HUDEP-2 (cell line): ENCODE measurements around the gene ZNF236.
"Not testable (repeated sequence)": the region's sequence is repeated elsewhere in the genome, so short reads cannot be mapped to it uniquely, and the experiment has no call there.

Experiments
- DNase-seq, 76 experiments: peaks; one replicate each; lab custom pipeline; 2025; ENCODE audit not compliant: unreplicated experiment in 76 of 76; lab: John Stamatoyannopoulos, UW

Gene ZNF236

DNA sequence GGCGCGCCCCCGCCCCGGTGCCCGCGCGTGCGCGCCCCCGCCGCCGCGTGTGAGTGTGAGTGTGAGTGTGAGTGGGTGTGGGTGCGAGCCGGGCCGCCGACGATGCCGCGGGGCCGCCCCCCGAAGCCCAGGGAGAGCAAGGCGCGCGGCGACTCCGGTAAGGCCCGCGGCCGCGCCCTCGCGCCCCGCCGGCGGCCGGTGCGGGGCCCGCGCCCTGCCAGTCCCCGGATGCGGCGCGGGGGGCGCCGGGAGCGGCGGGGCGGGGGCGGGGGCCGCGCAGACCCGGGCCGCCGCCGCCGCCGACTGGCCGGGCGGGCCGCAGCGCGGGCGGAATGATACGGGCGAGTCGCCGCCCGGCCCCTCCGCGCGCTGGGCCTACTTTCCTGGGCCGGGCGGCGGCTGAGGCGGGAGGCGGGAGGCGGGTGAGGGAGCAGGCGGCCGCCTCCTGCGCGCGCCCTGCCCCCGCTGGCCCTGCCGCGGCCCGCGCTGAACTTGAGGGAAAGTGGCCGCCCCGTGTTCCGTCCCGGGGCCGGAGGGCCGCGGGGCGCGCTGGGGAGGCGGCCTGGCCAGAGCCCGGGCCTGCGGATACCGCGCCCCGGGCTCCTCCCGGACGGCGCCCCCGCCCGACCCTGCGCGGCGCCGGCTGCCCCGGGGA, at the start of gene ZNF236:
TSS of gene ZNF236 (plus strand) at position 52 of the 655 bp plus-strand sequence. CDS start at position 103, 51 bp downstream.
- DNase-seq: peak in 66 of 76 experiments; percentile 2 to 79 (median 58)

DNA sequence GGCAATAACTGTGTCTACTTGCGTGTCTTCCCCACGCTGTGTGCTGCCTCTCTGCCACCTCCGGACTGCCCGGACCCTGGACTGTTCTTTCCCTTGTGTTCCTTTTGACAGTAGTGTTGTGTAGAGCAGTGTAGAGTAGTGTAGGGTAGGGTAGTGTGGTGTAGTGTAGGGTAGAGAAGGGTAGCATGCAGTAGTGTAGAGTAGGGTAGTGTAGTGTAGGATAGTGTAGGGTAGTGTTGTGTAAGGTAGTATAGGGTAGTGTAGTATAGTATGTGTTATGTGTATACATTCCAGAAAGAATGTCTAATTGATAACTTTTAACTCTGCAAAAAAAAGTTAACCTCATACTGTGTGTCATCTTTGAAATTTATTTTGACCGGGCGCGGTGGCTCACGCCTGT, 49.7 kb upstream of the ZNF236 start:
- DNase-seq: no peak

DNA sequence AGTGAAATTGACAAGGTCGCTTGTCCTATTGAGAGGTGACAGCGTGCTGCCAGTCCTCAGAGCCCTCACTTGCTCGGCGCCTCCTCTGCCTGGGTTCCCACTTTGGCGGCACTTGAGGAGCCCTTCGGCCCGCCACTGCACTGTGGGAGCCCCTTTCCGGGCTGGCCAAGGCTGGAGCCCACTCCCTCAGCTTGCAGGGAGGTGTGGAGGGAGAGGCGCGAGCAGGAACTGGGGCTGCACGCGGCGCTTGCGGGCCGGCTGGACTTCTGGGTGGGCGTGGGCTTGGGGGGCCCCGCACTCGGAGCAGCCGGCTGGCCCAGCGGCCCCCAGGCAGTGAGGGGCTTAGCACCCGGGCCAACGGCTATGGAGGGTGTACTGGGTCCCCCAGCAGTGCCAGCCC, 45.3 kb upstream of the ZNF236 start:
- not testable (repeated sequence) for DNase-seq

DNA sequence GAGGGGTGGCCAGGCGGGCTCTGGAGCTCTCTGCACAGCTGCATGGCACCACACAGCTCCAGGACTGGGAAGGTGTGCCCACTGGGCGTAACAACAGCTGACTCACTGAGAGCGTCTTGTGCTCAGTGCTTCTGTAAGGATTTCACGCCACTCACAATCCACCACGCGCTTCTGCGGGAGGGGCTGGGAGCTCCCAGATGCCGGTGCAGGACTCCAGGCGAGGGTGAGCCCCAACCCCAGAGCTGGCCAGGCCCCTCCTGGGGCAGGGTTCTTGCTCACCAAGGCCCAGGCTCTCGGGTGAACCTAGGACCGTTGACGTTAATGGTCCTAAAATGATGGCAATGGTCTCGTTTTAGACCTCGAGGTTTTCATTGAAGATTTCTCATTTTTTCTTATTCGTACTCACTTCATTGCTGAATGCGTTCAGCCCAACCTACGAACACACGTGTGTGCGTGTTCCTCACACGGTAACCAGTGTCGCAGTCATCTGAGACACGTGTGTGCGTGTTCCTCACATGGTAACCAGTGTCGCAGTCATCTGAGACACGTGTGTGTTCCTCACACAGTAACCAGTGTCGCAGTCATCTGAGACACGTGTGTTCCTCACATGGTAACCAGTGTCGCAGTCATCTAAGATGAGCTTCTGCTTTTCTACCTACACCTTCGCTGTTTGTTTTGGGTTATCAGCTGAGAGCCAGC, 38.4 kb upstream of the ZNF236 start:
- no peak for DNase-seq

DNA sequence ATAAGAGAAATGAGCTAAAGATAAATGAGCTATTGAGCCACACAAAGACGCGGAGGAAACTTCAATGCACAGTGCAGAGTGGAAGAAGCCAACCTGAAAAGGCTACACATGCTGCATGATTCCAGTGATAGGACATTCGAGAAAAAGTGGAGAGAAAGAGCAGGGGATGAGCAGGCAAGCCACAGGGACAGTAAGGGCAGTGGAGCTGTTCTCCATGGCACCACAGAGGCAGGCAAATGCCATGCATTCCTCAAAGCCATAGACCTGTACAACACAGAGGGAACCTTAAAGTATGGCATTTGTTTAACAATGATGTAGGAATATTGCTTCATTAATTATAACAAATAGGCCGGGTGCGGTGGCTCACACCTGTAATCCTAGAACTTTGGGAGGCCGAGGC, 36.5 kb upstream of the ZNF236 start:
- DNase-seq: no peak

DNA sequence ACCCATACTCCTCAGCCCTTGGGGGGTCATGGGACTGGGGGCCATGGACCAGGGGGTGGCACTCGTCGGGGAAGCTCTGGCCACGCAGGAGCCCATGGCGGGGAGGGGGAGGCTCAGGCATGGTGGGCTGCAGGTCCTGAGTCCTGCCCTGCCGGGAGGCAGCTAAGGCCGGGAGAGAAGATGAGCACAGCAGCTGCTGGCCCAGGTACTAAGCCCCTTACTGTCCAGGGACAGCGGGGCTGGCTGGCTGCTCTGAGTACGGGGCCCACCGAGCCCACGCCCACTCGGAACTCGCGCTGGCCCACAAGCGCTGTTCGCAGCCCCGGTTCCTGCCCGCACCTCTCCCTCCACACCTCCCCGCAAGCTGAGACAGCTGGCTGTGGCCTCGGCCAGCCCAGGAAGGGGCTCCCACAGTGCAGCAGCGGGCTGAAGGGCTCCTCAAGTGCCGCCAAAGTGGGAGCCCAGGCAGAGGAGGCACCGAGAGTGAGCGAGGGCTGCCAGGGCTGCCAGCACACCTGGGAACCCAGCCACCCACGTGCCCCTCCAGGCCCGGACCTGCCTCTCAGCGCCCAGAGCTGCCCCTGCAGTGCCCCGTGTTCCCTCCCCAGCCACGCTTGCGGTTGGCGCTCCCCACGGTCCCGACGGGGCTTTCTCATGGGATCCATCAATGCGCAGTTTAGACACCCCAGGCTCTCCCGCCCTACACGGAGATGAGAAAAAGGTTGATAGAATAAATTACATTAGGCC, 33.6 kb upstream of the ZNF236 start:
- no peak for DNase-seq

DNA sequence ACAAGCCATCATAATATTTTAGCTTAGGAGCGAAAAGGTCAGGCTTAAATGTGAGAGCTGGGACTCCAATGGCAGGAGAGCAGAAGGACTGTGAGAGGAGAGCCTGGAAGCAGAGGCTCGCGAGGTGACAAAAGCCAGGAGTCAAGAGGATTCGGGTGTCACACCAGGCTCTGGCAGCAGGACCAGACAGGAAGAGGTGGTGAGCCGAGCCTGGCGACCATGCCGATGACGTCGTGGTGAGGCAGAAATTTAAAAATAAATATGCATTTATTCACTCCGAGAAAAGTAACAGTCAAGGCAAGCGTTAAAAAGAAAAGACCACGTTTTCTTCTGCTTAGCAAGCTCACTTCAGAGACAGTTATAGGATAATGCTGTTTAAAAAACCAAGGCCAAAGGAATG, 31.3 kb upstream of the ZNF236 start:
- no peak for DNase-seq

DNA sequence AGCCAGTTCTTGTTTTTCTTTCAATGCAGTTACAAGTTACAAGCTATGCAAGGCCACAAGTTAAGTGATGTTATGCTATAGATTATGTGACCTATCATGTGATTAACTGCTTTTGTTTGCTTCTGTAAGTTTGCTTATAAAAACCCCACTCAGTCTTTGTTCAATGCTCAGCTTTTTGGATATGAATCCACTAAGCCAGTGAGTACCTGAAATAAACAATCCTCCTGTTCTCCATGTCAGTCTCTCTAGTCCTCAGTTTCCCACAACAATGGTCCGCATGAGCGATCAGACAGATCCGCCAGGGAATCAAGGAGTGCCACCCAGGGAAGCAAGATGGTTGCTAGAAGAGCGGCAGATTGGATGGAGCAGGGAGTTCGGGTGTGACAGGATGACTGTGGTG, 30.7 kb upstream of the ZNF236 start:
- DNase-seq: no peak

DNA sequence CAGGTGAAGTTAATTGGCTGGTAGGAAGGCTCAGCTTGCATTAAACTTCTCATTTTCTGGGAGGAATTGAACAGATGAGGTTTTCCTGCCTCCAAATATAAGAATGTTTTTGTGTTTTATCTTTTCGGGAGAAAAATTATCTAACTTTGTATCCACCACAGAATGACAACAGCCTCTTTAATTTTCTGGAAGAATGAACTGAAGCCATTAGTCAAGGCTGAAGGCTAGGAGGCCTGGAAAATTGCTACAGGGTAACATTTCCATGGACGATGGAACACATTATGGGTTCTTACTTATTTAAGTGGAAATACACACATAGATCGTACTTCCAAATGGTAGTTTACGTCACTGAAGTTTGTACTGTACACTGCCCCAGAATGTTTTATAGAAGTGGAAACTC, 28.0 kb upstream of the ZNF236 start:
- no peak for DNase-seq

DNA sequence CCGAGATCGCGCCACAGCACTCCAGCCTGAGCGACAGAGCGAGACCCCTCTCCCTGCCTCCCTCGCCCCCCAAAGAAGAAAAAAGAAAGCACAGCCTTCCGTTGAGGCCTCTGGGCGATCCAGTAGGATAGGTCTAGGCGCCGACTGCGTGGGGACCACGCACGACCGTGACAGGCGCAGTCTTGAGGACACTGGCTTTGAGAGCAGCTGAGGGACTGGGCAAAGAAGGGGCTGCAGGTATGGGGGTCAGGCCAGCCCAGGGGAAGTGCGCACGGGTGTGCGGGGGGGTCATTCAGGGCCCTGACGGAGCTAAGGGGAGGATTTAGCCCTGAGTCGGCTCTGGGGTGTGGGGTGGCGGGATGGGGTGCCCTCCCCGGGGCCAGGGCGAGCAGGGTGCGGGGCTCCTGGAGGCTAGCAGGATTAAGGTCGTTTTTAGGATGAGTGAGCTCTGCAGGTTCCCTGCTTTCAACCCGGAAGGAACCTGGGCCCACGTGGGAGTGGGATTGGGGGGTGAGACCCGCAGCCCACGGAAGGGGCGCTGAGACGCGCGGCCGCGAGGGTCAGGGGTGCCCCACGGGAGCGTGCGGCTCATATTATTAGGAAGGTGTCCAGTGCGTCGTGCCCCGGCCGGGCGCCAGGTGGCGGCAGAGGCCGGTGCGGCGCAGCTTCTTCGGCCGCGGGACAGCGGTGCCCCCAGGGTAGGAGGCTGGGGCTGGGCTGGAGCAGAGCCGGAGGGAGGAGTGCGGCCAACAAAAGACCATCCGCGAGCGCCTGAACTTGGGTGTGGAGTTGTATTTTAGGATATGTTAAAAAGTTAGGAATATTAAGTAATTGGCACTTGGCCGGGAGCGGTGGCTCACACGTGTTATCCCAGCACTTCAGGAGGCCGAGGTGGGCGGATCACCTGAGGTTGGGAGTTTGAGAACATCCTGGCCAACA, 20.5 kb upstream of the ZNF236 start:
- DNase-seq: peak in 65 of 76 experiments; percentile 1 to 81 (median 49)

- DNase-seq: no peak
These were observed 18.9 kb upstream of the ZNF236 start for GRCh38 chr18:76803413-76803812.

GRCh38 chr18:76803814-76804213, 18.5 kb upstream of the ZNF236 start:
- DNase-seq: peak in 72 of 76 experiments; percentile 9 to 90 (median 65)

DNA sequence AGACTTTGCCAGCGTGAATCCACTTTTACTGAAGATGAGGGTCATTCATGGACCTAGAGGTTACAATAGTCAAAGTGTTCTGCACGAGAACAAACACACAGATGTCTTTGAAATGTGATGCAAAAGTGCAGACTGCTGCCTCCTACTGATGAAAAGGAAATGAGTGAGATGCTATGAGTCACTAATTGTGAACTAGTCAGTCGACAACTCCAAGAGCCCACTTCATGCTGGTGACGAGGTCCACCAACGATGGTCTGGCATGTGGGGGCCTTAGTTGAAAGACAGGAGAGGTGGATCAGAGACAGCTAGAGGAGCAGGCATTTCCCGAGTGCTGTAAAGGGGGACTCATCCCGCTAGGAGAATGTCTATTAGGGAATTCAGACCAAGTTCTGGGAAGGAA, 17.1 kb upstream of the ZNF236 start:
- peak in 1 of 76 experiments; percentile 18 for DNase-seq

DNA sequence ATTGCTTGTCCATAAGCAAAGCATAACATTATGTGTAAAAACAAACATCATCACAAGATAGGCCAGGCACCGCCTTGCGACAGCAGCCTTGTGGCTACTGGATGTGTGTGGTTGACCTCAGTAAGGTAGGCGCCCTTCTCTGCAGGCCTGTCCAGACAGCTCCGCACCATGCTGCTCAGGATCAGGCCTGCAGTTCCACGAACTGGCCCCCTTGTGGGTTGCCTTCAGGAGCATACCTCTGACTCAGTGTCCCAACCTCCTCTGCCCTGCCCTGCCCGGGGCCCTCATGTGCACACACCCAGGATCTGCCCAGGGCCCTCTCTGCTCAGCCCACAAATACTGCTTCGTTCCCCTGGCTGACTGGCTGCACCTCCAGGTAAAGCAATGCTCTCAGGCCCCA, 16.1 kb upstream of the ZNF236 start:
- DNase-seq: no peak

DNA sequence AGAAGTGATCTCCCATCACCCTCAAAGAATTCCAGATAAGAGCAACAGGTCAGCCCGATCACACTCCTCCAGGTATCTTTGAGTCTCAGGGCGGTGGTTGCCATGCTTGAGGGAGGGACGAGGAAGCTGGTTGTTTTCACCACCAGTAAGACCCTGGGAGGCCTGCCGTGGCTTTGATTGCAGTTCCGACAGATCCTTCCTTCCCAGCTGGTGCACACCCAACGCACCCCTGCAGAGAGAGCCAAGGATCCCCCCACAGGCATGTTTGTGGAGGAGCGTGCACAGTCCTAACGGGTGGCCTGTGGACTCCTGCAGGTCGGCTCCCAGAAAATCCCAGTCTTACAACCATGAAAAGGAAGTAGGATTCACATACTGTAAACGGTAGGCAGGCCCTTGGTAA, 13.8 kb upstream of the ZNF236 start:
- DNase-seq: no peak

DNA sequence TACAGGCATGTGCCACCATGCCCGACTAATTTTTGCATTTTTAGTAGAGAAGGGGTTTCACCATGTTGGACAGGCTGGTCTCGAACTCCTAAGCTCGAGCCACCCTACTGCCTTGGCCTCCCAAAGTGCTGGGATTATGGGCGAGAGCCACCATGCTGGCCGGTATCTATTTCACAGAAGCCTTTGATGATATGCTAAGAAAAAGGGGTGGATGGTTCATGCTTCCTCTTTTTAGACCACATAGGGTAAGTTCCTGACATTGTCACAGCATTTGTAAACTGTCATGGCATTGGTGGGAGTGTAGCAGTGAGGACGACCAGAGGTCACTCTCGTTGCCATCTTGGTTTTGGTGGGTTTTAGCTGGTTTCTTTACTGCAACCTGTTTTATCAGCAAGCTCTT, 10.8 kb upstream of the ZNF236 start:
- peak in 13 of 76 experiments; percentile 10 to 60 (median 34) for DNase-seq

GRCh38 chr18:76814256-76814655, 8.1 kb upstream of the ZNF236 start:
- DNase-seq: no peak

DNA sequence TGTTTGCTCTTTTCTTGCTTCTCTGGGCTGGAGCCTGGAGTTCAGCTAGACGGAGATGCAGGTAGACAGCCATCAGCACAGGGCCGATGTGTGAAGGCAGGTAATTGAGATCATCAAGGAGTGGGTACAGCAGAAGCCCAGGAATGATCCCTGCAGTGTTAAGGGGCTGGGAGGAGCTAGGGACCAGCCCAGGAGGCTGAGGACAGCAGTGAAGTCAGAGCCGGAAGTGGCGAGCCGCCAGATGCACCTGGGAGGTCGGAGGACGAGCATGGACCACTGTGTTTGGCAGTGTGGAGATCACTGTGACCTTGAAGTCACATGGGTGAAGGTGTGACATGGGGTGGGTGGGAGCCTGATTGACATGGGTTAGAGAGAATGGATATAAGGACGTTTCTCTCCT, 6.2 kb upstream of the ZNF236 start:
- no peak for DNase-seq

DNA sequence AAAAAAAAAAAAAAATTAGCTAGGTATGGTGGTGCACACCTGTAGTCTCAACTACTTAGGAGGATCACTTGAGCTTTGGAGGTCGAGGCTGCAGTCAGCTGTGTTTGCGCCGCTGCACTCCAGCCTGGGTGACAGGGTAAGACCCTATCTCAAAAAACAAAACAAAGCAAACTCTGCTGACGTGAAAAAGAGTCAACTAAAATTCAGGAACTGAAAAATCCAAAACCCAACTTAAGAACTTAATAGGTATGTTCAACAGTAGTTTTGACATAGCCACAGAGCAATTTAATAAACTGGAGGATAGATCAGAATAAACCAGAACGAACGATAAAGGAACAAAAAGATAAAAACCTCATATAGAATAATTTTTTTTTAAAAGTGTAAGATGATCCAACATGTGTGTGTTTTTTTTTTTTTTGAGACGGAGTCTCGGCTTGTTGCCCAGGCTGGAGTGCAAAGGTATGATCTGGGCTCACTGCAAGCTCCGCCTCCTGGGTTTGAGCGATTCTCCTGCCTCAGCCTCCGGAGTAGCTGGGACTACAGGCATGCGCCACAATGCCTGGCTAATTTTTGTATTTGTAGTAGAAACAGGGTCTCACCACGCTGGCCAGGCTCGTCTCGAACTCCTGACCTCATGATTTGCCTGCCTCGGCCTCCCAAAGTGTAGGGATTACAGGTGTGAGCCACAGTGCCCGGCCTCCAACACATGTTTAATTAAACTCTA, 4.3 kb upstream of the ZNF236 start:
- DNase-seq: no peak
